ENCODE measurements around the gene LFNG.

GRCh38 chr7:2540641-2541051 lies 21.1 kb downstream of the LFNG start:
- TF ChIP-seq, protein P1, sequence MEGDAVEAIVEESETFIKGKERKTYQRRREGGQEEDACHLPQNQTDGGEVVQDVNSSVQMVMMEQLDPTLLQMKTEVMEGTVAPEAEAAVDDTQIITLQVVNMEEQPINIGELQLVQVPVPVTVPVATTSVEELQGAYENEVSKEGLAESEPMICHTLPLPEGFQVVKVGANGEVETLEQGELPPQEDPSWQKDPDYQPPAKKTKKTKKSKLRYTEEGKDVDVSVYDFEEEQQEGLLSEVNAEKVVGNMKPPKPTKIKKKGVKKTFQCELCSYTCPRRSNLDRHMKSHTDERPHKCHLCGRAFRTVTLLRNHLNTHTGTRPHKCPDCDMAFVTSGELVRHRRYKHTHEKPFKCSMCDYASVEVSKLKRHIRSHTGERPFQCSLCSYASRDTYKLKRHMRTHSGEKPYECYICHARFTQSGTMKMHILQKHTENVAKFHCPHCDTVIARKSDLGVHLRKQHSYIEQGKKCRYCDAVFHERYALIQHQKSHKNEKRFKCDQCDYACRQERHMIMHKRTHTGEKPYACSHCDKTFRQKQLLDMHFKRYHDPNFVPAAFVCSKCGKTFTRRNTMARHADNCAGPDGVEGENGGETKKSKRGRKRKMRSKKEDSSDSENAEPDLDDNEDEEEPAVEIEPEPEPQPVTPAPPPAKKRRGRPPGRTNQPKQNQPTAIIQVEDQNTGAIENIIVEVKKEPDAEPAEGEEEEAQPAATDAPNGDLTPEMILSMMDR (CRISPR knock-in tag; IDR thresholded peaks at IDR 0.05) = no peak
- TF ChIP-seq PCBP1 (IDR thresholded peaks at IDR 0.05; ENCODE audit: borderline replicate concordance, low read depth, low read length) = no peak

Data from HepG2 (cell line).